ENCODE measurements around the gene MN1.

GRCh38 chr22:27699383-27700019 is 102.1 kb downstream of the MN1 start:
- no peak for TF ChIP-seq POLR2A (IDR thresholded peaks at IDR 0.05)
- no peak for TF ChIP-seq CTCF (IDR thresholded peaks at IDR 0.05)
